Panc1 (cell line): ENCODE data around the gene RORC. TPM values are rescaled to one million over a fixed set of nuclear protein-coding genes. Genes with fewer than 3 reads are reported as not detected.

Experiments
- ATAC-seq: fragments of 200-7000 bp; cut with Tn5 transposase; 2 replicates; pipeline ENCODE4 v1.9.1; 2020; ENCODE audit warnings: mild to moderate bottlenecking, moderate library complexity
- BruUV-seq: library from RNA; stranded (reverse); fragments of 400-500 nt; replicated peaks from 2 replicates; lab custom pipeline; 2021; lab: Mats Ljungman, UMichigan
- CTCF ChIA-PET: fragments of 300-600 bp; sonication (Branson Sonifier 250); formaldehyde crosslinking; loops from one replicate; lab custom pipeline; 2022; ENCODE audit warnings: antibody characterized with exemption; lab: Charles Lee
- POLR2A ChIA-PET: fragments of 300-600 bp; sonication (Branson Sonifier 250); formaldehyde crosslinking; loops from one replicate; lab custom pipeline; 2022; ENCODE audit warnings: antibody characterized with exemption; lab: Charles Lee
- DNase-seq: peaks from one replicate; pipeline ENCODE4 v3.0.0-alpha.2; 2010; ENCODE audit warnings: low read depth, low spot score
- H3K27ac ChIP-seq: 2 replicates; pipeline ENCODE4 v1.5.1; 2011; ENCODE audit warnings: mild to moderate bottlenecking, low read length, inconsistent platforms
- H3K27me3 ChIP-seq: fragments of 200-500 bp; sonication (Bioruptor generic); 2 replicates; pipeline ENCODE4 v1.6.0; 2014; ENCODE audit warnings: low read length, inconsistent platforms; ENCODE audit not compliant: control insufficient read depth, insufficient read depth
- H3K36me3 ChIP-seq: fragments of 200-500 bp; sonication (Bioruptor generic); 2 replicates; pipeline ENCODE4 v1.5.1; 2014; ENCODE audit warnings: inconsistent platforms, mild to moderate bottlenecking, low read length, moderate library complexity; ENCODE audit not compliant: control insufficient read depth, insufficient read depth
- H3K4me1 ChIP-seq: 2 replicates; pipeline ENCODE4 v1.5.1; 2011; ENCODE audit warnings: inconsistent platforms, mild to moderate bottlenecking, low read length, moderate library complexity; ENCODE audit not compliant: control insufficient read depth, insufficient read depth
- H3K4me3 ChIP-seq, 2 experiments: 2 replicates each; pipeline ENCODE4 v1.5.1; 2011 to 2012; ENCODE audit warnings: low read depth in 2 of 2, low read length in 2 of 2, mild to moderate bottlenecking in 2 of 2, inconsistent platforms in 1 of 2, moderate library complexity in 1 of 2
- H3K9me3 ChIP-seq: fragments of 200-500 bp; sonication (Bioruptor generic); 2 replicates; pipeline ENCODE4 v1.5.1; 2014; ENCODE audit warnings: low read depth, mild to moderate bottlenecking, inconsistent platforms, low read length, moderate library complexity; ENCODE audit not compliant: control insufficient read depth, insufficient read depth
- CTCF ChIP-seq: fragments of 450-650 bp; IDR thresholded peaks from 2 replicates; pipeline ENCODE4 v1.5.1; 2017; ENCODE audit warnings: mild to moderate bottlenecking
- POLR2AphosphoS5 ChIP-seq: IDR thresholded peaks from 2 replicates; pipeline ENCODE4 v1.6.1; 2012; ENCODE audit warnings: mild to moderate bottlenecking, low read depth, low read length, moderate library complexity
- REST ChIP-seq, 2 experiments: IDR thresholded peaks; 2 replicates each; pipeline ENCODE4 v1.6.1; 2011 to 2012; ENCODE audit warnings: low read depth in 2 of 2, control low read depth in 1 of 2, low read length in 1 of 2, mild to moderate bottlenecking in 1 of 2, moderate library complexity in 1 of 2; ENCODE audit not compliant: insufficient read depth in 1 of 2
- SIN3A ChIP-seq: IDR thresholded peaks from 2 replicates; pipeline ENCODE4 v1.6.1; 2012; ENCODE audit warnings: low read depth, mild to moderate bottlenecking, low read length, moderate library complexity, borderline replicate concordance; ENCODE audit not compliant: insufficient read depth
- TCF7L2 ChIP-seq: IDR thresholded peaks from 2 replicates; pipeline ENCODE4 v1.6.1; 2011; ENCODE audit warnings: mild to moderate bottlenecking, low read depth, low read length, inconsistent platforms
- in situ Hi-C: cut with HindIII; loops from 2 replicates; pipeline ENCODE4 v1.10.0; 2016; ENCODE audit warnings: low sequenced_read_pairs, low pct_unique_long_range_greater_than_20kb
- intact Hi-C: fragments of 100-400 bp; cut with micrococcal nuclease; formaldehyde crosslinking; loops from one replicate; pipeline ENCODE4 v1.10.0; 2022; ENCODE audit not compliant: unreplicated experiment
- total RNA-seq: library from RNA; stranded (reverse); gene quantifications from one replicate; pipeline ENCODE4 v1.2.1, GENCODE V29; 2021; ENCODE audit not compliant: unreplicated experiment

RORC gene
- total RNA-seq, 1 experiment from 2014 or later: not detected

DNA sequence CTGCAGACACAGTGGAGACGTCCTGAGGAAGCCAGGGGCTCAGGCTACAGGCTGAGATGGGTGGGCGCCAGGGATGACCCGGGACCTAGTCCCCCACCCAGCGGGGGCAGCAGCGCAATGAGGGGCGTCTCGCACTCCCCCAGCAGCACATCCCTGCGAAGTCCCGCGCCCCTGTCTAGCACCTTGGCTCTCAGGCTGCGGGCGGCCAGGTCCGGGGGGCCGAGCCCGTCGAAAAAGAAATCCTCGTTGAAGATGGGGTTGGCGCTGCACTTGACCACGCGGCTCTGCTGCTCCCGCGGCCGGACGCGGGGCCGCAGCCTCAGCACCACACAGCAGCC is 6.3 kb upstream of the RORC start:
- no peak overlapping the region for H3K4me3 ChIP-seq
- H3K36me3 ChIP-seq: no peaks in the 10 kb centered on the region
- H3K9me3 ChIP-seq: no peaks in the 10 kb centered on the region
- H3K4me1 ChIP-seq: peaks cover 10% of the 10 kb centered on the region
- H3K27me3 ChIP-seq: no peaks in the 10 kb centered on the region
- BruUV-seq: no TSS peak
- in situ Hi-C loops (no loop called here), intact Hi-C loops (loop anchor here (2.0 to 10.0 kb wide), 4 partner anchors 75 to 393 kb away; partner anchors contain the start of gene MRPL9)
- no peak overlapping the region for H3K27ac ChIP-seq
- POLR2A ChIA-PET: interaction anchor here (0.6 kb wide), 1 partner anchor 147 kb away, joined by 3 read pairs; no protein-coding TSS in a partner anchor
- ATAC-seq (no peak), DNase-seq (no peak)
- TF ChIP-seq SIN3A (no peak), REST (IDR thresholded peaks at IDR 0.05; ENCODE audit: insufficient read depth in 1 of 2, low read depth in 2 of 2, low read length in 1 of 2) (no peak), TCF7L2 (no peak)
- CTCF ChIA-PET: no interaction called here

DNA sequence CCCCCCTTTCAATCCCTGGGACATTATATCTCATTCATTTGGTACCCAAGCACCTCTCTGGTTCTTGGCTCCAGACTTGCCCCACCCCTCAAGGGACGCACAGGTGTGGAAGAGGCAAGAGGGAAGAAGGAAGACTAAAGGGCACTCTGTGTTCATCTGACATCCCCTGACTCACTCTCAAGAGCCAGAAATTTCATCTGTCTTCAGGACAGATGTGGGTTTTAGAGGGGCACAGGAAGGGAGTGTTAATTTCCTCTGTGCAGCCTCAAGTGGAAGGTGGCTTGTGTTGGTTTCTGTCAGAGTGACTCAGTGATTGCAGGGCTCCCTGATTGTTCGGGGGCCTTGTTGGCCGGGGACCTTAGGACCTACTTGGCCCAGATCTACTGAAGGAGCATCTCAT is 5.6 kb upstream of the RORC start:
- H3K9me3 ChIP-seq: no peaks in the 10 kb centered on the region
- H3K27me3 ChIP-seq: no peaks in the 10 kb centered on the region
- no peak overlapping the region for H3K4me3 ChIP-seq
- ATAC-seq: no peak
- ChIA-PET POLR2A (no interaction called here), CTCF (interaction anchor here (0.5 to 1.1 kb wide), 6 partner anchors 38 to 737 kb away, joined by 3 to 9 read pairs (median 3); partner anchors contain the start of gene THEM4)
- TF ChIP-seq REST (IDR thresholded peaks at IDR 0.05; ENCODE audit: insufficient read depth in 1 of 2, low read depth in 2 of 2, low read length in 1 of 2) (no peak), SIN3A (no peak), POLR2AphosphoS5 (no peak), CTCF (no peak)
- no TSS peak for BruUV-seq
- peaks cover 10% of the 10 kb centered on the region for H3K4me1 ChIP-seq
- intact Hi-C loops: loop anchor here (2.0 to 10.0 kb wide), 4 partner anchors 74 to 392 kb away; partner anchors contain the start of gene MRPL9
- H3K27ac ChIP-seq: no peak overlapping the region
- no peak for DNase-seq
- in situ Hi-C loops: no loop called here
- no peaks in the 10 kb centered on the region for H3K36me3 ChIP-seq
